ELR (cell line): ENCODE results near the gene PEX5.
"Not testable (repeated sequence)": the region's sequence is repeated elsewhere in the genome, so short reads cannot be mapped to it uniquely, and the experiment has no call there.

Experiments
- DNase-seq: peaks from one replicate; pipeline ENCODE4 v3.0.0-alpha.2; 2015; ENCODE audit warnings: low read depth

PEX5 gene

GRCh38 chr12:7160183-7160582, 29.3 kb upstream of the PEX5 start:
- no peak for DNase-seq

DNA sequence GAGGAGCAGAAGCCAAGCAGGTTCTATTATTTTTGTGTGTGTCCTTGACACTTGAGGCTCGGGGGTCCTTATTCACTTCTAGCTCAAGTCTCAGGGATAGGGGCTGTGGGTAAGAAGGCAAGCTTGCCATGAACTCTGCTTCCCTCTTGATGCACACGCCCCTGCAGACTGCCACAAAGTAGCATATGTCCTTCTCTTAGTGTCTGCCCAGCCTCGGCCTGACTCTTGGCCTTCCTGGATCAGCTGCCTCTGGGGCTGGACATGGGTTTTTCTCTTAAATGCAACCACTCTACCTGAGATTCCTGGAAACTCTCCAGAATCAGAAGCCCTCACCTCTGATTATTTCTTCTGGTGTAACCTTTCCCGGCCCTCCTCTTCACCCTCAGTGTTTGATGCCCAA, 28.2 kb upstream of the PEX5 start:
- no peak for DNase-seq

DNA sequence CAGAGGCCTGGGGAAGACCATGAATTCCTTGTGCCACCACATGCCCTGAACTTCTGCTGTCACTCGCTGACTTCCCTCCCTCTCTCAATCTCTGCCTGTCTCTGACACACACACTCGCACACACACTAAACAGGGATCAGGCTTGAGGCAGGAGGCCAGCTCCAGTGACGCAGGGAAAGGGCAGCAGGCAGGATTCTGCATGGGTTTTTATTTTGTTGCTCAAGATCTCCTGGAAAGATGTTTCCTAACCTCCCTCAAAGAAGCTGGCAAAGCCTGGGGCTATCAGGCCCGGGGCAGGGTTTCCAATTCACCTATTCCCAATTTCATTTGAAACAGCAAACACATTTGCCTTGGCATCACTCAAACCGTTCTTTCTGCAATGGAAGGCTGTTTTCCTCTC, 27.7 kb upstream of the PEX5 start:
- DNase-seq: no peak

- peak; percentile 50 for DNase-seq
Observed at GRCh38 chr12:7162691-7163114, 26.8 kb upstream of the PEX5 start.

DNA sequence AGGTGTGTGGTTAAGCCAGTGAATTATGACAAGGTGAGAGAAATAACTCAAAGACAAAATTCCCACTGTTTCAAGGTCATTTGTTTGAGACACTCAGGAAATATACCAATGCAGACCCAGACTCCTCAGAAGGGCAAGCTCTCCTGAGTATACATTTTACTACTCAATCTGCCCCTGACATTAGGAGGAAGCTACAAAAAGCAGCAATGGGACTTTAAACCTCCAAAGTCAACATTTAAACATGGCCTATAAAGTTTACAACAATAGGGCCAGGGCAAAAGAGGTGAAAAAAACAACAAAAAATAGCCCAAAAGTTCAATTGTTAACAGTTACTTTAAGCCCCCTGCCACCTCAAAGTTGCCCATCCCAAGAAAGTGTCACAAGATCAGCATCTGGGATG, 19.5 kb upstream of the PEX5 start:
- DNase-seq: no peak

DNA sequence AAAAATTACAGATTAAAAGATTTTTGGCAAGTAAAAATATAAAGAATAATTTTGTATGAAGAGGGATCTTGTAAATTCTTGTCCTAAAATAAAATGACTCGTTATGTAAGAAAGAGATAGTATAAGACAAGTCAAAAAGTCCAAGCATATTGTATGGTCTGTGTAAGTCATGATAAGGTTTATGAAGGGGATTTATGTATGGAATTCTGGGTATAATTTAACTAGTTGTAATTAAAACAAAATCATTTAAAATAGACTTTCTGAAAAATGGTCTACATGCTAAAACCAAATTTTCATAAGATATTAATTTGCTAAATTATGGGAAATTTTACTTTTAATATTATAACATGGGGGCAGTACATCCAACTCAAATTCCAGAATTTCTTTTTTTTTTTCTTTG, 17.6 kb upstream of the PEX5 start:
- peak; percentile 13 for DNase-seq

GRCh38 chr12:7175493-7175892, 14.0 kb upstream of the PEX5 start:
- DNase-seq: peak; percentile 74

DNA sequence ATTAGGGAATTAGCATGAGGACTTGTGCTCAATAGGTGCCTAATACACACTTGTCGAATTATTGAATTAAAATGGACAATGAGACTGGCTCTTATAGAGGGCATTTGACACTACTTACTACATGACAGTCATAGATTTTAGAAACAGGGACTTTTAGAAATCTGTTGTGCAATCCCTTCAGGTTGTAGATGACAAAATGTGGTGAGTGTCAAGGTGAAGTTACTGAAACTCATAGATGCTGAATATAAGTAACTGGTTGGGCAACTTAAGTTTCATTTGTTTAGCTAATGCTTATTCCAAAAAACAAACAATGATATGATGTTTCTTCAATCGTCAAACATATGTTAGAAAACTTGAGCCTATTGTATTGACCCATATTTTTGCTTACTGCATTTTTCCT, 12.9 kb upstream of the PEX5 start:
- DNase-seq: no peak

DNA sequence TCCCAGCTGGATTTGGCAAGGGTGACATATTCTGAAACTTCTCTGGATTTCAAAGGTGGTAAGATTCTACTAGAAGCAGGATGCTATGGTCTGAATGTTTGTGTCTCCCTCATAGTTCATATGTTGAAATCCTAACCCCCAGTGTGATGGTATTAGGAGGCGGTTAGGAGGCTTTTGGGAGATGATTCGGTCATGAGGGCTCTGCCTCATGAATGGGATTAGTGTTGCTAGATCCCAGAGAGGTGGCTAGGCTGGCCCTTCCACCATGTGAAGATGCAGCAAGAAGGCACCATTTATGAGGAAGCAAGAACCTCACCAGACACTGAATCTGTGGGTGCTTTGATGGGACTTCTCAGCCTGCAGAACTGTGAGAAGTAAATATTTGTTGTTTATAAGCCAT, 11.0 kb upstream of the PEX5 start:
- DNase-seq: no peak

DNA sequence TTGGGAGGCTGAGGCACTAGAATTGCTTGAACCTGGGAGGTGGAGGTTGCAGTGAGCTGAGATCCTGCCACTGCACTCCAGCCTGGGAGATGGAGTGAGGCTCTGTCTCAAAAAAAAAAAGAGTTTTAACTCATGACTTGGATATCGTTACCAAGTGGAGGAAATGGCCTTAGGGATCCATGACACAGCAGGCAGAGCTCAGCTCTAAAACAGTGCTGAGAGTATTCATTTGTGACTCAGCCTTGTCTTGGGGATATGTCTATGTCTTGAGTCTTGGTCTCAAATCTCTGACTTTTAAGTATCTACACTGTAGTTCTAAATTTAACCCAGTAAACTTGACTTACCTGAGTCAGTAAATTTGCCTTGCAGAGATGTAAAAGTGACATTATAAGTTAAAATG, 8.8 kb upstream of the PEX5 start:
- peak; percentile 73 for DNase-seq

DNA sequence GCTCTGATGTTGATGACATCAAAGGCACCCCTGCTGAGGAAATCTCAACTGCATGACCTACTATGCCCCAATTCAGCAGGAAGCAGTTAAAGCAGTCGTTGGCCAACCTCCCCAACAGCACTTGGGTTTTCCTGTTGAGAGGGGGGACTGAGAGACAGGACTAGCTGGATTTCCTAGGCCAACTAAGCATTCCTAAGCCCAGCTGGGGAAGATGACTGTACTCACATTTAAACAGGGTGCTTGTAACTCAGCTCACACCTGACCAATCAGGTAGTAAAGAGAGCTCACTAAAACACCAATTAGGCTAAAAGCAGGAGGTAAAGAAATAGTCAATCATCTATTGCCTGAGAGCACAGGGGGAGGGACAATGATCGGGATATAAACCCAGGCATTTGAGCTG, 3.4 kb upstream of the PEX5 start:
- DNase-seq: not testable (repeated sequence)

DNA sequence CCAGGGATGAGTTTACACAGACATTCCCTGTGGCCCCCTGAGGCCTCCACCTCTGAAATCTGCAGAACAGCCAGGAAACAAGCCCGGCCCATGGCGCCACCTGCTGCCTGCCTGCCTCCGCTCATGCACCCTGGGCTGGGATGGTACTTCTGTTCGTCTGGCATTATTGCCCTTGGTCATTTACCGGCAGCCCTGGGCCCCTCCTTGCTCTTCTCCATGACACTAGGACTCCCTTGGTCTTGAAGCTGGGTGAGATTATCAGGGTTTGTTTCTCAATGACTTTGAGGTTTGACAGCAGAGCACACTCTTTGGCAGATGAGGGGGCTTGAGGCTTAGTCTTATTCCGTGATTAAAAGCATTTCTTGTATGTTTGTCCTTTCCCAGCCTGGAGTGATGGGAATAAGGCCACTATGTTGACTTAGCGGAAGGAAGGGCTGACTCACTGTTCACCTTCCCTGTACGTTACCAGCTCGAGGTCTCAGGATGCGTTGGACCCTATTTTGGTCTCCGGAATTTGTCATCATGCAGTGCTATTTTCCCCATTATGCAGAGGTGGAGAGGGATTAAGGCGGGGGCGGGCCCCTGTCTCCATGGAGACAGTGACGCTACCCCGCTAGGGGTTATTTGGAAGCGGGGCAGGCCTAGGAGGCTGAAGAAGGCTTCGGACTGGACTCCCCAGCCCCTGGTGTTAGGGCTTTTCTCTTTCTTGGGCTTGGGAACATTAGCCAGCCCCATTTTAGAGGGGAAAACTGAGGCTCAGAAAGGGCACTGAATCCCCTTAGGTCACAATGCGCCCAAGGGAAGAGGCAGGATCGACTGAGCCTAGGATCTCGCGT, 706 bp upstream of the PEX5 start:
- peak; percentile 92 for DNase-seq

GRCh38 chr12:7190268-7191055, 976 bp downstream of the PEX5 start:
- peak; percentile 45 for DNase-seq

- DNase-seq: no peak
Observed at GRCh38 chr12:7193674-7194073, 4.2 kb downstream of the PEX5 start.

DNA sequence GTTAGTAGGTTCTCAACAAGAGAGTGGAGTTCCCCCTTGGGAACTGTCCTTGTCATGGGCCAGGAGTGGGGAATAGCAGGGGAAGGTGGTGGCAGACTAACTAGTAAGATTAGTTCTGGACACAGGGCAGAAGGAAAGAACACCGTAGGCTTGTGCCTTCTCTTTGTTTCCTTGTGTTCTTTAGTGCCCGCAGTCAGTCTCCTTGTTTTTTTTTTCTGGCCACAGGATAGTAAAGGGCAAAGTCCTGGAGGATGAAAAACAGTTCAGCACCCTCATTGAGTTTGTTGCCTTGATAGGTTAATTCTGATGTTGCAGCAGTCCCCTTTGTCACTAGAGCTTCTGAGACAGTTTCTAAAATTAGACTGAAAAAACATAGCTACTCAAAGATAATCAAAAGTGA, 8.4 kb downstream of the PEX5 start:
- DNase-seq: no peak

GRCh38 chr12:7203109-7203508, 13.6 kb downstream of the PEX5 start:
- DNase-seq: no peak

GRCh38 chr12:7205091-7205490, 15.6 kb downstream of the PEX5 start:
- no peak for DNase-seq

DNA sequence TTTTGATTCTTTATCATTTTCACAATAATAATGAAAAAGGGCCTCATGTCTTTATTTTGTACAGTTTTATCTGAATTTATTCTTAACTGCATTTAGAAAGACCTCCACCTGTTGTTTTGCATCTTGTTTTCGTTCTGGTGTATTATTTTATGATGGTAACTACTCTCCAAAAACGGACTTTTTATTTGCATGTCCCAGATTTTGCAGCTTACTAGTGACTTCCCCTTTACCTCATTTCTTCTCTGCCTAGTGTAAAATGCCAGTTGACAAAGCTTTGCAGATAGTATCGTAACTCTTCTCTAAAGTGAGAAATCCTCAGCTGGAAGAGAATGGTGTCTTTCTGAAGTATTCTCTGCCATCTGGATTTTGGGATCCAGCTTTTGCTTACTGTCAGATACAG, 17.2 kb downstream of the PEX5 start:
- DNase-seq: no peak

- DNase-seq: no peak
Observed at GRCh38 chr12:7207866-7208625, 18.6 kb downstream of the PEX5 start.

DNA sequence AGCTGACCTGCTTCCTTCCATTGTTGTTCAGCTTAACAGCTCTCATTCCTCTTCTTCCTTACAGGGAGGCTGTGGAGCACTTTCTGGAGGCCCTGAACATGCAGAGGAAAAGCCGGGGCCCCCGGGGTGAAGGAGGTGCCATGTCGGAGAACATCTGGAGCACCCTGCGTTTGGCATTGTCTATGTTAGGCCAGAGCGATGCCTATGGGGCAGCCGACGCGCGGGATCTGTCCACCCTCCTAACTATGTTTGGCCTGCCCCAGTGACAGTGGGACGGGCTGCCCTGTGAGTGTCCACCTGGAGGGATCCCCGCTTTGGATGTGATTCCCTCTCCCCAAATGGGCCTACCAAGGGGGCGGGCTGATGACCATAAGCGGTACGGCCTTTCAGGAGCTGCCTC, 20.5 kb downstream of the PEX5 start:
- DNase-seq: no peak

GRCh38 chr12:7210642-7211151, 21.2 kb downstream of the PEX5 start:
- no peak for DNase-seq

- DNase-seq: no peak
Observed at GRCh38 chr12:7212678-7213077, 23.2 kb downstream of the PEX5 start.
